Liver (tissue), 9 donors: Measurements from ENCODE around the gene CTTNBP2. TPM values are rescaled to one million over a fixed set of nuclear protein-coding genes. Genes with fewer than 3 reads are reported as not detected.

Experiments
- DNase-seq: peaks from one replicate; pipeline ENCODE4 v3.0.0-alpha.2; 2017; ENCODE audit warnings: low spot score
- H3K27ac ChIP-seq, 2 donors: one replicate each; pipeline ENCODE4 v1.7.0; 2013; ENCODE audit warnings: inconsistent platforms in 2 of 2, low read length in 2 of 2, control low read depth in 1 of 2, low read depth in 1 of 2, mild to moderate bottlenecking in 1 of 2
- H3K27me3 ChIP-seq, 4 donors: one replicate each; pipeline versions ENCODE4 v1.6.1 to v1.7.0; 2013; ENCODE audit warnings: low read length in 3 of 4, inconsistent platforms in 1 of 4, mild to moderate bottlenecking in 1 of 4, moderate library complexity in 1 of 4; ENCODE audit not compliant: control insufficient read depth in 4 of 4, insufficient read depth in 4 of 4
- H3K36me3 ChIP-seq, 4 donors: one replicate each; pipeline versions ENCODE4 v1.6.1 to v1.7.0; 2013; ENCODE audit warnings: low read length in 3 of 4, mild to moderate bottlenecking in 3 of 4, low read depth in 1 of 4, moderate library complexity in 1 of 4; ENCODE audit not compliant: control insufficient read depth in 4 of 4, insufficient read depth in 3 of 4
- H3K4me1 ChIP-seq, 4 donors: one replicate each; pipeline versions ENCODE4 v1.6.1 to v1.7.0; 2013; ENCODE audit warnings: low read length in 3 of 4, mild to moderate bottlenecking in 3 of 4, moderate library complexity in 1 of 4; ENCODE audit not compliant: control insufficient read depth in 4 of 4, insufficient read depth in 4 of 4
- H3K4me3 ChIP-seq, 3 donors: one replicate each; pipeline versions ENCODE4 v1.6.1 to v1.7.0; 2013; ENCODE audit warnings: low read length in 3 of 3, control low read depth in 1 of 3, low read depth in 1 of 3, mild to moderate bottlenecking in 1 of 3
- H3K9ac ChIP-seq, 2 donors: one replicate each; pipeline ENCODE4 v1.7.0; 2013; ENCODE audit warnings: low read length in 2 of 2, mild to moderate bottlenecking in 2 of 2, moderate library complexity in 2 of 2, control low read depth in 1 of 2, low read depth in 1 of 2
- H3K9me3 ChIP-seq, 4 donors: one replicate each; pipeline versions ENCODE4 v1.6.1 to v1.7.0; 2013; ENCODE audit warnings: low read length in 3 of 4; ENCODE audit not compliant: control insufficient read depth in 4 of 4
- ATF3 ChIP-seq: IDR thresholded peaks from 2 replicates; pipeline ENCODE4 v1.6.1; 2016; ENCODE audit warnings: antibody characterized with exemption
- CTCF ChIP-seq: fragments of 150-350 bp; IDR thresholded peaks from 2 replicates; pipeline ENCODE4 v1.5.1; 2017; ENCODE audit warnings: improper control_type of control experiment, low read depth, low read length; ENCODE audit not compliant: missing input control
- EGR1 ChIP-seq, 2 donors: IDR thresholded peaks; 2 replicates each; pipeline ENCODE4 v1.6.1; 2016 to 2018; ENCODE audit warnings: antibody characterized with exemption in 2 of 2, low read depth in 2 of 2
- FOXA2 ChIP-seq: IDR thresholded peaks from 2 replicates; pipeline ENCODE4 v1.6.1; 2016; ENCODE audit warnings: antibody characterized with exemption
- GABPA ChIP-seq, 2 donors: IDR thresholded peaks in 1 of 2; conservative IDR thresholded peaks in 1 of 2; 2 replicates each; pipeline ENCODE4 v1.6.1; 2016; ENCODE audit warnings: antibody characterized with exemption in 2 of 2, mild to moderate bottlenecking in 1 of 2, moderate library complexity in 1 of 2
- HNF4A ChIP-seq, 2 donors: conservative IDR thresholded peaks; 2 replicates each; pipeline ENCODE4 v1.6.1; 2016; ENCODE audit warnings: antibody characterized with exemption in 2 of 2, mild to moderate bottlenecking in 2 of 2
- HNF4G ChIP-seq: IDR thresholded peaks from 2 replicates; pipeline ENCODE4 v1.6.1; 2016; ENCODE audit warnings: antibody characterized with exemption
- JUND ChIP-seq, 2 donors: IDR thresholded peaks; 2 replicates each; pipeline ENCODE4 v1.6.1; 2016; ENCODE audit warnings: antibody characterized with exemption in 2 of 2
- MAX ChIP-seq: IDR thresholded peaks from 2 replicates; pipeline ENCODE4 v1.6.1; 2016; ENCODE audit warnings: antibody characterized with exemption
- NR2F2 ChIP-seq: IDR thresholded peaks from 2 replicates; pipeline ENCODE4 v1.6.1; 2016; ENCODE audit warnings: antibody characterized with exemption
- RAD21 ChIP-seq, 2 donors: IDR thresholded peaks; 2 replicates each; pipeline ENCODE4 v1.6.1; 2016; ENCODE audit warnings: antibody characterized with exemption in 2 of 2, mild to moderate bottlenecking in 2 of 2
- REST ChIP-seq: IDR thresholded peaks from 2 replicates; pipeline ENCODE4 v1.6.1; 2016; ENCODE audit warnings: antibody characterized with exemption, mild to moderate bottlenecking
- RXRA ChIP-seq, 2 donors: IDR thresholded peaks; 2 replicates each; pipeline ENCODE4 v1.6.1; 2017 to 2018; ENCODE audit warnings: antibody characterized with exemption in 2 of 2, mild to moderate bottlenecking in 1 of 2
- SP1 ChIP-seq: IDR thresholded peaks from 2 replicates; pipeline ENCODE4 v1.6.1; 2018; ENCODE audit warnings: antibody characterized with exemption, mild to moderate bottlenecking
- TAF1 ChIP-seq: conservative IDR thresholded peaks from 2 replicates; pipeline ENCODE4 v1.6.1; 2016; ENCODE audit warnings: antibody characterized with exemption, mild to moderate bottlenecking
- YY1 ChIP-seq: IDR thresholded peaks from 2 replicates; pipeline ENCODE4 v1.6.1; 2016; ENCODE audit warnings: antibody characterized with exemption, mild to moderate bottlenecking
- ZBTB33 ChIP-seq: IDR thresholded peaks from 2 replicates; pipeline ENCODE4 v1.6.1; 2016; ENCODE audit warnings: antibody characterized with exemption
- WGBS: extraction: QIAGEN DNeasy Blood & Tissue Kit; methylation state at CpG from one replicate; pipeline ENCODE4 v1.1.7; 2013; 5-methylcytosine and 5-hydroxymethylcytosine counted together
- polyA plus RNA-seq, 2 donors: library from polyadenylated mRNA; stranded (reverse) in 1 of 2; unstranded in 1 of 2; fragments of 200-250 nt in 1 of 2; fragments of >200 nt in 1 of 2; fragmentation: Nextera tagmentation in 1 of 2; extraction: Ambion mirVana in 1 of 2; gene quantifications; one replicate each; pipeline versions ENCODE4 v1.2.1 to v1.2.3, GENCODE V29; 2013 to 2015
- total RNA-seq, 2 donors: library from RNA; depleted of rRNA; stranded (reverse); fragments of >200 nt; gene quantifications; one replicate each; pipeline ENCODE4 v1.2.3, GENCODE V29; 2014
- donor health status: healthy.
- donor health status: healthy.
- donor health status: healthy.
- donor health status: healthy.
- donor health status: healthy.

Gene CTTNBP2
- total and polyA plus RNA-seq, 4 donors, result 1.2 to 1.7 (median 1.5) TPM

GRCh38 chr7:117667456-117667855 lies 205.8 kb downstream of the CTTNBP2 start:
- TF ChIP-seq MAX, result no peak
- TF ChIP-seq HNF4G, result no peak
- TF ChIP-seq EGR1 (IDR thresholded peaks at IDR 0.05; ENCODE audit: low read depth in 2 of 2), result no peak
- no peak for TF ChIP-seq FOXA2
- TF ChIP-seq JUND (IDR thresholded peaks at IDR 0.05), result no peak
- TF ChIP-seq ATF3, result no peak
- no peak for TF ChIP-seq RXRA (IDR thresholded peaks at IDR 0.05)
- no peak for TF ChIP-seq TAF1
- TF ChIP-seq RAD21 (IDR thresholded peaks at IDR 0.05), result no peak
- no peak for TF ChIP-seq NR2F2
- TF ChIP-seq GABPA (IDR thresholded peaks at IDR 0.05 in 1 of 2, conservative IDR thresholded peaks at IDR 0.05 in 1 of 2), result no peak
- TF ChIP-seq REST, result no peak
- no peak for TF ChIP-seq CTCF
- TF ChIP-seq YY1, result no peak
- no peak for TF ChIP-seq ZBTB33
- no peak for TF ChIP-seq SP1
- TF ChIP-seq HNF4A (conservative IDR thresholded peaks at IDR 0.05), result no peak

GRCh38 chr7:117666689-117667088 lies 206.6 kb downstream of the CTTNBP2 start:
- TF ChIP-seq REST, result no peak
- DNase-seq, result no peak
- no peaks in the 10 kb centered on the region for H3K36me3 ChIP-seq
- no peak overlapping the region for H3K9ac ChIP-seq
- H3K27ac ChIP-seq, result no peak overlapping the region
- WGBS, result 91% methylated on average over 6 of the region's 6 CpGs
- H3K4me1 ChIP-seq, result no peaks in the 10 kb centered on the region
- H3K4me3 ChIP-seq, result no peak overlapping the region
- no peaks in the 10 kb centered on the region for H3K27me3 ChIP-seq
- no peaks in the 10 kb centered on the region for H3K9me3 ChIP-seq

More at GRCh38 chr7:117667456-117667855, 205.8 kb downstream of the CTTNBP2 start:
- Histone ChIP-seq H3K4me3 (no peak overlapping the region), H3K36me3 (no peaks in the 10 kb centered on the region), H3K9ac (no peak overlapping the region), H3K4me1 (peaks cover 0 to under 1% (median 0%) of the 10 kb centered on the region in 4 donors), H3K27ac (no peak overlapping the region), H3K9me3 (no peaks in the 10 kb centered on the region), H3K27me3 (no peaks in the 10 kb centered on the region)
- DNase-seq, result no peak
- WGBS, result 75% methylated on average over 2 of the region's 2 CpGs
